Prostate gland (tissue), 2 donors: ENCODE results near the gene RIMBP2.

Source experiments
- CTCF ChIP-seq, 4 experiments: fragments of 200-600 bp in 2 of 4; fragments of 450-650 bp in 2 of 4; sonication (generic) in 2 of 4; IDR thresholded peaks; 1 replicate in 3 of 4; 2 replicates in 1 of 4; pipeline ENCODE4 v1.5.1; 2016 to 2019; ENCODE audit warnings: antibody characterized with exemption in 4 of 4, mild to moderate bottlenecking in 2 of 4, moderate library complexity in 2 of 4
- POLR2A ChIP-seq: fragments of 450-650 bp; IDR thresholded peaks from one replicate; pipeline ENCODE4 v1.6.1; 2016; ENCODE audit warnings: antibody characterized with exemption, mild to moderate bottlenecking
- POLR2AphosphoS5 ChIP-seq: sonication (generic); formaldehyde crosslinking; IDR thresholded peaks from one replicate; pipeline ENCODE4 v1.6.1; 2017; ENCODE audit warnings: antibody characterized with exemption

- TF ChIP-seq CTCF (IDR thresholded peaks at IDR 0.05) (no peak), POLR2A (no peak), POLR2AphosphoS5 (no peak)
Measured at GRCh38 chr12:130704606-130705005, 11.5 kb downstream of the RIMBP2 start.
